ENCODE data around the gene CCDC178.

DNA sequence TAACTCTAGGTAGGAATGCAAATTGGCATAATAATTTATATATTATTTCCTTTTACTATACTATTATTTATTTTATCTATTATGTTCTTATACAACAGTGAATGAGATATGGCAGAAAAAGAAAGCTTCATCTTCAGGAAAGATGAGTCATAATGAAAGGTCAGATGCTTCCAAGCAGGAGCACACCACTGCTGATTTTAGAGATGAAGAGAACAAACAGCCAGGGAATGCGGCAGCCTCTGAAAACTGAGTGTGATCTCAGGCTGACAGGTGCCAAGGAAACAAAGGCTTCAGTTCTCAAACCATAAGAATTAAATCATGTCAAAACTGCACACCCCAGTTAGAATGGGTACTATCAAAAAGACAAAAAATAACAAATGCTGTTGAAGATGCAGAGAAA lies 149.0 kb downstream of the CCDC178 start:
- TF ChIP-seq, protein P1, sequence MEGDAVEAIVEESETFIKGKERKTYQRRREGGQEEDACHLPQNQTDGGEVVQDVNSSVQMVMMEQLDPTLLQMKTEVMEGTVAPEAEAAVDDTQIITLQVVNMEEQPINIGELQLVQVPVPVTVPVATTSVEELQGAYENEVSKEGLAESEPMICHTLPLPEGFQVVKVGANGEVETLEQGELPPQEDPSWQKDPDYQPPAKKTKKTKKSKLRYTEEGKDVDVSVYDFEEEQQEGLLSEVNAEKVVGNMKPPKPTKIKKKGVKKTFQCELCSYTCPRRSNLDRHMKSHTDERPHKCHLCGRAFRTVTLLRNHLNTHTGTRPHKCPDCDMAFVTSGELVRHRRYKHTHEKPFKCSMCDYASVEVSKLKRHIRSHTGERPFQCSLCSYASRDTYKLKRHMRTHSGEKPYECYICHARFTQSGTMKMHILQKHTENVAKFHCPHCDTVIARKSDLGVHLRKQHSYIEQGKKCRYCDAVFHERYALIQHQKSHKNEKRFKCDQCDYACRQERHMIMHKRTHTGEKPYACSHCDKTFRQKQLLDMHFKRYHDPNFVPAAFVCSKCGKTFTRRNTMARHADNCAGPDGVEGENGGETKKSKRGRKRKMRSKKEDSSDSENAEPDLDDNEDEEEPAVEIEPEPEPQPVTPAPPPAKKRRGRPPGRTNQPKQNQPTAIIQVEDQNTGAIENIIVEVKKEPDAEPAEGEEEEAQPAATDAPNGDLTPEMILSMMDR (IDR thresholded peaks at IDR 0.05), result no peak
- TF ChIP-seq EP300 (IDR thresholded peaks at IDR 0.05), result no peak
- TF ChIP-seq POLR2A (IDR thresholded peaks at IDR 0.05), result no peak
